Activated CD4-positive, CD25-positive, alpha-beta regulatory T cell (primary cell): Measurements from ENCODE around the gene KCNQ1.

Experiments
- DNase-seq, 4 experiments: peaks; one replicate each; lab custom pipeline; 2025; lab: John Stamatoyannopoulos, UW

The KCNQ1 gene

DNA sequence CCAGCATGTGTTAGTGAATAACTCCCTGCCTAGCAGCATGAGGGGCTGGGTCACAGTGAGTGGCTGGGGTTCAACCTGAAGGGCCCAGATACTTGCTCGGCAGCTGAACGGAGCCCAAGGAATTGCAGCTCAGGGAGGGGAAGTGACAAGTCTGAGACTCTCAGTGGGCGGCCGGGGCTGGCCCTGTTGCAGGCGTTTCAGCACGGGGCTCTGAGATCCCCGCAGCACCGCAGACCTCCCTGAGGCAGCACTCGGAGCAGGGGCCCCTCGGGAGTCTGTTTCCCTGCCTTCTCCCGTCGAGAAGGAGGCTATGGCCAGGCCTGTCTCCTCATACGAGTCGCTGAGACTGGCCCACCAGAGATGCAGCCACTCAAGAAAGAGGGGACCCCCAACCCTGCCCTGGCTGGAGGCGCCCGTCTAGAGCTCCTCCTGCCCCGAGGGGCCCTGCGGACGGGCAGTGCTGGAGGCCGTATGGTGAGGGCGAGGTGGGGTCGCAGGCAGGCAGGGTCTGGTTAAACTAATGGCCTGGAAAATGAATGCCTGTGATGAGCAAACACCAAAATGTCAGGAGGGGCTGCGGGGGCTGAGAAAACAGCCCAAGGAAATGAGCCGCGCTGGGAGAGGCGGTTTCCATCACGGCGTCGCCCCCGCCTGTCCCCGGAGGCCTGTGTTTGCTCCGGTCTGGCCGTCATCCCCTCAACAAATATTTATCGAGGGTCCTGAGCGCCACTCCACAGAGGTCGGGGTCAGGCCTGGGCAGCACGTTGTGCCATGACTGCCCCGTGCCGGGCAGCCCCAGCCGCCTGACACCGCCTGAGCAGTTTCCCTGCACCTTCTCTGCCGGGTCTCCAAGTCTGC, 35.0 kb upstream of the KCNQ1 start:
- no peak for DNase-seq

DNA sequence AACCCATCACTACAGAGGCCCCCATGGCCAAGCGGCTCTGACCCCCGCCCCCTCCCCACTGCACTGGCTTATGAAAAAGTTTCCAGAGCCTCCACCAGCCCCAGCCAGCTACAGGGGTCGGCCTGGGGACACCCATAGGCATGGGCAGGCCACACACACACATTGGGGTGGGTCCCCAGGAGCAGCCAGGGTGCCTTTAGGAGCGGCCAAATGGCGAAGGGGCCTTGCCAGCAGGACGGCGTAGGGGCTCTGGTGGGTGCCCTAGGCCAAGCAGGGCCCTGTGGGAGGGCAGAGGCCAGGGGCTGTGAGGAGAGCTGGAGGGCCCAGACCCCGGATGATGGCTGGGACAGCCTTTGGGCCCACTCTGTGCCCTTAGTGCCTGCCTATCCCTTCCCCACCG, 34.2 kb upstream of the KCNQ1 start:
- no peak for DNase-seq

DNA sequence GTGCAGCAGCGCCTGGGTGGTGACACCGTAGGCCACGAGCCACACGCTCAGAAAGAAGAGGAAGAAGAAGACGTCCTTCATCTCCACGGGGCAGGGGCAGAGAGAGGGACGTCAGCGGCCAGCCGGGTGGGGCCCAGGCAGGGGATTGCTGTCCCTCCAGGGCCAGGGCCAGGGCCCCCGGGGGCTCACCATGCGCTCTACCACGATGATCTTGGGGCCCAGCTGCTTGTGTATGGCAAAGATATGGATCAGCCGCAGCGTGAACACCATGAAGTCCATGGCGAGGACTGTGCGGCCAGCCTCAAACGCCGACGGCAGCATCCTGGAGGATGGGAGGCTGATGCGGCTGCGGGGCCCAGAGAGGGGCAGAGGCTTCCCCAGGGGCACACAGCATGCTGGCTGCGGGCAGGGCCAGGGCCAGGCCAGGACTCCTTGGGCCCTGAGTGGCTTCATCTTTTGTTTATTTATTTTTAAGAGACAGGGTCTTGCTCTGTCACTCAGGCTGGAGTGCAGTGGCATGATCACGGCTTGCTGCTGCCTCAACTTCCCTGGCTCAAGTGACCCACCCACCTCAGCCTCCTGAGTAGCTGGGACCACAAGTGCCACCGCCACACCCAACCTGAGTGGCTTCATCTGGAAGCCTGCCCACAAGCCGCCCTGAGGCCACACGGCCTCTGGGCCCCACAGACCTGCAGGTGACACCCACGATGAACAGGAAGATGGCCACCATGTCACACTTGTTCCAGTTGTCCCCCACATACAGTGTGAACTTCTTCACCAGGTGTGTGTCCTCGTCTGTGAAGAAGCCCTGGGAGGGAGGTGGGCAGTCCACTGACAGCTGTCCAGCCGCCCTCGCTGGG, 33.1 kb upstream of the KCNQ1 start:
- no peak for DNase-seq

DNA sequence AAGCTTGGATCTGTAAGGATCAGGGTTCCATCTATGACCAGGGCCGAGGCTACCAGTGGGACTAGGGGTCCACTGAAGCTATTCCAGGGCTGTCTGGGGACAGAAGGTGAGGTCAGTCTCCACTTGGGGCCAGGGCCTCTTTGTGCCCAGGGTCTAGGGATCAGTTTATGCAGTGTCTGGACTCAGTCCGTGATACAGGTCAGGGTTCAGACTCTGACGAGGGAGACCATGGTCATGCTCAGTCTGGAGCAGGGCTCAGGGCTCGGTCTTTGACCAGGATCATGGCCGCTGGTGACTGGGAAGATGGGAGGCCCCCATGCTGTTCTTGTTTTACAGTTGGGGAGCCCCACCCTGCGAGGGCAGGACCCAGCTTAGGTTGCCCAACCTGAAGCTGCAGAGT, 32.5 kb upstream of the KCNQ1 start:
- no peak for DNase-seq

DNA sequence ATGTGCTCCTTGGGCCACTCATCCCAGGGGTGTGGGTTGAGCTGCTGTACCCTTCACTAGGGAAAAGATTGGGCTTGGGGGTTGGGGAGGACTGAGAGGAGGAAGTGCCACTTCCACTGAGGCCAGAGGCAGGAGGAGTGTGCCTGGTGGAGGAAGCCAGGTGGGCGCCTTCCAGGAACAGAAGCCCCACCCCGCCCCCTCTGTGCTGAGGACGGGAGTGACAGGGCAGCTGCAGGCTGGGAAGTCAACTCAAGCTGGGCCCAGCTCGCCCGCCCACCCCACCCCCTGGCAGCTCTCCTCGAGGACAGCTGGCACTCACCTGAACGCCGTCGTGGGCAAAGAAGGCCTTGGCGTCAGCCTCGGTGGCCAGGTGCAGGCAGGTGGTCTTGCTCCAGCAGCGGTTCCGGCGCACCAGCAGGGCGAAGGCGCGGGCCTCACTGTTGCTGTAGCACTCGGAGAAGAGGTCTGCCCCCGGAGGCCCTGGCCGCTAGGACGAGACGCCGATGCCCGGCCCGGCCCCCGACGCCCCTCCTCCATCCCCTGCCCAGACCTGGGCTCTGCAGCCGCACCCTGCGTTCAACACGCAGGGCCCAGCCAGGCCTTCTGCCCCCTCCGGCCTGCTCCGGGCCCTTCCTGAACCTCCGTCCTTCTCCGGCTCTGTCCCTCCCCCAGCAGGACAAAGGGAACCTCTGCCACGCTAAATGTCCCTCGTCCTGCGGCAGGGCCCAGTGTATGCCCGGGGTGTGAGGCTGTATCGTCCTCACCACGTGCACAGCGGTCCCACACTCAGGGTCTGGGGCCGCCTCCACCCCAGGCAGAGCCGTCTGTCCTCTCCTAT, 30.8 kb upstream of the KCNQ1 start:
- DNase-seq = no peak

DNA sequence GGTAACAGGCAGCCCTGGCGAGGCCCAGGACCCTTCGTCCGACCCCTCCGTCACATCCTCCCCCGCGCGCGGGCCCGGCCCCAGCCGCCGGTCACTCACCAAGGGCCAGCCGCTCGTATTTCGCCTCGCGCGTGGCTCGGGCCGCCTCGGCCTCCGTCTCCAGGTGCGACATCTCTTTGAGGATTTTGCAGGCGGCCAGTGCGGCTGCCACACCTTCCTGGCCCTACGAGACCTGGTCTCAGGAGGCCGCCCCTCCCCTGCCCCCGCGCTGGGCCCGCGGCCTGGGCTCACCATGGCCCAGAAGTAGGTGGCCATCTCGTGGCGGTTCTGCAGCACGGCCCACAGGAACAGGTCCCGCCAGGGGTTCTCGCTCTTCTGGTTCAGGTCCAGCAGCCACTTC, 30.2 kb upstream of the KCNQ1 start:
- DNase-seq = no peak

DNA sequence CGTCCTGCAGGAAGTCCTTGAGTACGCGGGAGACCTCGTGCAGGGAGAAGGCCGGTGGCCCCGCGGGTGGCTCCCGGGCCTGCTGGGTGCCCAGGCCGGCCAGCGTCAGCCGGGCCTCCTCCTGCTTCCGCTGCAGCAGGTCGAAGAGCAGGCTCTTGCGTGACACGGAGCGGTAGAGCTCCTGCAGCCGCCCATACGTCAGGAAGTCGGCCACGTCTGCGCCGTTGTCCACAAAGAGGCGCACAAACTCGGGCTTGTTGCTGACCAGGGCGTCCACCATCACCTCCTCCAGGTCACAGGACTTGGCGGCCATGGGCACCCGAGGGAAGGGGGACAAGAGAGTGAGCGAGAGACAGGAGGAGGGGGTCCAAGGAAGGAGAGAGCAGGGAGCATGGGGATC, 29.6 kb upstream of the KCNQ1 start:
- no peak for DNase-seq

DNA sequence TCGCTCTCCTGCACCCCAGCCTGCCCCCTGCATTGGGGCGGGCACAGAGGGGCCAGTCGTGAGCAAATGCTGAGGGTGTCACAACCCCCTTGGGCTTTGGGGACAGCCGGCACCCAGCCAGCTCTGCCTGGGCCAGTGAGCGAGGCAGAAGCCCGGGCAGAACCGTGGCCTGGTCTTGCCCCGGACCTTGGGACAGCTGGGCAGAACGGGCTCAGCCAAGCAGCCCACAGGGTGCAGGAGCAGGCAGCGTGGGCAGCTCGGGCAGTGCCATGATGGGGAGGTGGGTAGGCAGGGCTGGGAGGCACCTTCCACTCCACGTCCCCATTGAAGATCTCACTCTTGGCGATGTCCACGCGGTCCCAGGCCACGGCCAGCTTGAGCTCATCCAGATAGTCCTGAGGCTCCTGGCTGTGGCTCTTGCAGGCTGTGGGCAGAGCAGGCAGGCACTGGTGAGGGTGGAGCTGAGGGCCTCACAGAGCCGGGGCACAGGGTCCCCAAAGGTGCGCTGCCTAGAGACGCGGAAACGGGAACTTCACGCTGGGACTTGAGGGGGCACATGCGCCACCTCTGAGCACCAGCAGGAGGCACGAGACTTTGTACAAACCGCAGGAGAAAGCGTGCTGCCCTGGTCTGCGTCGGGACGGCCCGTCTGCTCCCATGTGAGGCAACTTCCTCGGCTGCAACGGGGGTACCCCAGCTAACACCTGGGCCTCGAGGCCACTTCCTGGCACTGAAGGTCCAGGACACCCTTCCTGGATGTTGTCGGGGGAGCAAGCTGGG, 29.0 kb upstream of the KCNQ1 start:
- no peak for DNase-seq

DNA sequence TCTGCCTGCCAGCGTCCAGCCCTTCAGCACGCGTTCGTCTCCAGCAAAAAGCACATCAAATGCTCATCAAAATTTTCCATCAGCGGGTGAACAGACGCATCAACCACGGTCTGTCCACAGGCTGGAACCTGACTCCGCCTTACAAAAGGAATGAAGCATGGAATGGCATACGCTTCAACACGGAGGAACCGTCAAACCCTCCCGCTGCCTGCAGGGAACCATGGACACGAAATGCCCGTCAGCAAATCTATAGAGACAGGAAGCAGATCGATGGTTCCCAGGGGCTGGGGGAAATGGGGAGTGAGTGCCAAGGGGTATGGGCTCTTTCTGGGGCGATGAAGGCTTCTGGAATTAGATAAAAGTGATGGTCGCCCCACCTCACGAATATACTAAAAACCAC, 28.0 kb upstream of the KCNQ1 start:
- no peak for DNase-seq

DNA sequence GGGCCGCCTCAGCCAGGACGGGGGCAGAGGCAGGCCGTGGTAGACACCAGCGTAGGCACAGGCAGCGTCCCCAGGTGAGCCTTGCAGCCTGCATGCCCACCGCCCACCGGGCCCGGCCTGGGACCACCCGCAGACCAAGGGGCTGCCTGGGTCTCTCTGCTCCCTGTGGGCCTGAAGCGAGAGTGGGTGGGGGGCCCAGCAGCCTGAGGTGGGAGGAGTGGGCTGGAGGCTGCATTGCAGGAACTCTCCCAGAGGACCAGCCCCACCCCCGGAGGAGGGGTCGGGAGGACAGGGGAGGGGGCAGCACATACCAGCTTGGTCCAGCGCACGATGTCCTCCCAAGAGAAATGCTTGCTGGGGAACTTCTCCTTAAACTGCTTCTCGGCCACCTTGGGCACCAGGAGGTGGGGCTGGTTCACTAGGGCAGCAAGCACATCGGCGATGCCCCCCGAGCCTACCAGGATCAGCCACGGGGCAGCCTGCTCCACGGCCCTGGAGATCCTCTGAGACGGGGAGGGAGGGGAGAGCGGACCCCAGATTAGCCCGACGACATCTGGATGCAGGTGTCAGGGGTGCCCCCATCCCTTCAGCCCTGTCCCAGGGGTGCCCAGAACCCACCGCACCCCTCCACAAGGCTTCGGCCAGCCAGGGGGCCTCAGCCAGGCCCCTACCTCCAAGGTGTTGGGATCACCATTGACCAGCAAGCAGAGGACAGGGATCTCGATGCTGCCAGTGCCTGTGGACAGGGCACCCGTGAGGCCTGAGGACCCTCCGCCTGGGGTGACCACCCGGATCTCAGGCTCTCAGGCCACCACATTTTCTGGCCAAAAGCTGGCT, 26.7 kb upstream of the KCNQ1 start:
- no peak for DNase-seq

DNA sequence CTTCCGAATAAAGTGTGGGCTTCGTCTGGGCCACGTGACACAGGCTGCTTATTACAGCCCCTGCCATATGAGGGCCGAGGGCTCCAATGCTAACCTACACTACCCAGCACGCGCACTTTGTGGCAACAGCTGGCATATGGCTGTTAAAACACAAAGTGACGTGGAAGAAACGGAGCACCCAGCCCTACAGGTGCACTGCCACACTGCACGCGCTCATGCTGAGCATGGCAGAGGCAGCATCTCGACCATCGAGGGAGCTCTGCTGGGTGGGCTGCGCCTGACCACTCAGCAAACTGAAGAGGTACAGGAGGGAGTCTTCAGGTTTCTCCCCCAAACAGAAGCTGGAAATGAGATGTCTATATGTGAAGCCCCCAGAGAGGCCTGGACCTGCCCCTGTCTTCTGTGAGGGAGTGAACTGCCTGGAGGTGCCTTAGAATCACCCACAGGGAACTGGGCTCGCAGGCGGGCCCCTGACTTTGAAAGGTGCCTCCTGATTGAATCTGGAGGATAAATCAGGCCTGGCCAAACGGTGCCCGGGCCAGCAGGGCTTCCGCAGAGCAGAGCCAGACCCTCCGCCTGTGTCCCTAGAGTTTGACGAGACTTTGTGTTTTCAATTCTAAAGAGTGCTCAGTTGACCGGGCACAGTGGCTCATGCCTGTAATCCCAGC, 26.0 kb upstream of the KCNQ1 start:
- no peak for DNase-seq

DNA sequence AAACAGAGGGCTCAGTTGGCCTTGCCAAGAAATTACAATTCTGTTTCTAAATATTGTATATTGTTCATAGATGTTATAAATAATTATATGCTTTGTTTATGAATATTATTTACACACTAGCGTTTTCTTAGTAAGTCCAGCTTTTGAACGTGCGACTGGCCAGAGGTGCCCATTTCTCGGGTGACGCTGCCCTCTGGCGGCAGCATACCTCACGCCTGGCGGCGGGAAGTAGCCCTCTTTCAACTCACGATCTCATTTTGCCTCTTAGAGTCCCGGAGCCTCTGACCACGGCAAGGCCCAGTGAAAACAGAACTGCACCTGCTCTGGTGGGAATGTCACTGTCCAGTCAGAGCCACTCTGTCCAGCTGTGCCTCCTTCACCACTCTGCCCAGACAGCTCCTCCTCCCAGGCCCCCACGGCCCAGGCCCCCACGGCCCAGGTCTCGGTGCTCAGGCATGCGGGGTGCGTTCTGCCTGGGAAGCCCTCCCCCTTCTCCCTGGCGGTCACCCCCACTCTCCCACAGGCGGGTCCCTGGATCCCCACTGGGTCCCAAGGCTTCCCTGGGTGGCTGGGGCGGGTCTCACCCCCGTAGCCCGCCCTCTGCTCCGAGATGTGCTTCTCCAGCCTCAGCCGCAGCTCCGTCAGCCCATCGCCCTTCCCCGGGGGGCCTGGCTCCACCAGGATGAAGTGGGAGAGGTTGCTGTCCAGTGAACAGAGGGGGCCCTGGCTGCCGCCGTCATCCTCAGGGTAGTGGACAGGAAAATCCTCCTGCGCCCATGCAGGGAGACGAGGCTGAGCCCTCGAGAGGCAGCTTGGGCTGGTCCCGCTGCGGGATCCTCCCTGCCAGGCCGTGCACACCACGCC, 24.9 kb upstream of the KCNQ1 start:
- peak in 3 of 4 experiments; percentile 26 to 31 (median 29) for DNase-seq

DNA sequence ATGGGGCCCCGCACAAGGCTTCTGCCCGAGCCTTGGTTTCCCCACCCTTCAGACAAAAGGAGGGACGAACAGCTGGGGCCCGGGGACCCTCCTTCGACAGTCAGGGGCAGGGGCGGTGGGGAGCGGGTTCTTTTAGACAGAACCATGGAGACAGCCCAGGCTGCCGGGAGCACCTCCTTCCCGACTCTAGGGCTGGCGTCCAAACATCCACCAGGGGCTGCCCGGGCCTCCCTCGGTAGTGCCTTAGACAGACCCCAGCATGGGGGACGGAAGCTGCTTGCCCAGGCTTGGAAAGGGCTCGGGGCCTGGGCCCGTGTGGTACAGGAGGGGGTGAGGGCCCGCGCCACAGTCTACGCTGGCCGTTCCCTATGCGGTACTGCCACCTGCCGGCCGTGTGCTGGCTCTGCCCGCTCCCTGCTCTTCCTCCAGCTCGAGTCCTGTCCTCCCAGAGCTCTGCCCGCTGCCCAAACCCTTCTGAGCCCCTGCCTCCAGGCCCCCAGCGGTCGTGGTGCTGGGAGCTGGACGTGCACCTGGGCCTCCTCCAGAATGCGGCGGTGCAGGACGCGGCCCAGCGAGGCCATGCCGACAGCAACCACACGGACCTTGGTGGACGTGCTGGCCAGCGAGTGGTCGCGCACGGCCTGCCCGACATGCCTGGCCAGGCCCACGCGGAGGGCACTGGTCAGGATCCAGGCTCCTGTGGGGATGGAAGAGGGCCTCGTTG, 24.1 kb upstream of the KCNQ1 start:
- peak; percentile 44 to 61 (median 48) for DNase-seq

DNA sequence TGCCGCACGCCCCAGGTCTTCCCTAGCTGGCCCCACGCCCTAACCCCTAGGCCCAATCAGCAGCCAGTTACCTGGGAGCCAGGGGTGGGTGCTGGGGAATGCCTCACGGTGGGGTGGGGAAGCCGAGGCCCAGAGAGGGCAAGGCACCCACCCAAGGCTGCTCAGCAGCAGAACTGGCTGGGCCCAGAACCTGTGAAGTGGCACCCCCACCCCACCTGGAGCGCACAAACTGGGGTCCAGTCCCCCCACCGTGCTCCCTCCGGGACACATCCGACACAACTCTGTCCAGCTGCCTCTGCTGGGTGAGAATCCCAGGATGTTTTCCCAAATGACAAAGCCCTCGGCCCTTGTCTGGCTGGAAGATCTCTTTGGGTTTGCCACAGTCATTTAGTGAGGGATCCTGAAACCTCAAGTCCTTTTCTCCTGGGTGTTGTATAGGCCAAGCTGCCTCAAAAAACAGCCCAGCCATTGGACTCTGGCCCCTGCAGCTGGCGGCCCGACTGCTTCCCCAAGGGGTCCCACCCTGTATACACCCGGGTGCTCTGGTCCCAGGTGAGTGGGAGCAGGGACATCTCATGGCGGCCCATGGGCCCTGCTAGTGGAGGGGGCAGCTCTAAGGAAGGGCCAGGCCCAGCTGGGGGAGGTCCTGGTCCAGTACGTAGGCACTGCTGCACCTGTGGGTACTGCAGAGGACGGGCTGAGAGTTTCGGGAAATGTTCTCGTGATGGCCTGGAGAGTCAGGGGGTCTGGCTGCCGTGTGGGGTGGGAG, 23.4 kb upstream of the KCNQ1 start:
- no peak for DNase-seq

DNA sequence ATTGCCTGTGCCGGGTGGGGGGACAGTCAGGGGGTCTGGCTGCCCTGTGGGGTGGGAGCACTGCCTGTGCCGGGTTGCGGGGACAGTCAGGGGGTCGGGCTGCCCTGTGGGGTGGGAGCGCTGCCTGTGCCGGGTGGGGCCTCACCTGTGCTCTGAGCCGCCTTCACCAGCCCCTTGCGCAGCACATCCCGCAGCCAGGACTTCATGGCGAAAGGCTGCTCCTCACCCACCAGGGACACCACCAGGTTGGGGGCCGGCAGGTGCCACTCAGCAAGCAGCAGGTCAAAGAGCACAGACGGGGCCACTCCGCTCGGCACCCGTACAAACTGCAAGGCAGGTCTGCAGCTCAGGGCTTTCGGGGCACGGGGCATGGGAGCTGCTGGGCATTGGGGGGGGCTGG, 22.8 kb upstream of the KCNQ1 start:
- no peak for DNase-seq

DNA sequence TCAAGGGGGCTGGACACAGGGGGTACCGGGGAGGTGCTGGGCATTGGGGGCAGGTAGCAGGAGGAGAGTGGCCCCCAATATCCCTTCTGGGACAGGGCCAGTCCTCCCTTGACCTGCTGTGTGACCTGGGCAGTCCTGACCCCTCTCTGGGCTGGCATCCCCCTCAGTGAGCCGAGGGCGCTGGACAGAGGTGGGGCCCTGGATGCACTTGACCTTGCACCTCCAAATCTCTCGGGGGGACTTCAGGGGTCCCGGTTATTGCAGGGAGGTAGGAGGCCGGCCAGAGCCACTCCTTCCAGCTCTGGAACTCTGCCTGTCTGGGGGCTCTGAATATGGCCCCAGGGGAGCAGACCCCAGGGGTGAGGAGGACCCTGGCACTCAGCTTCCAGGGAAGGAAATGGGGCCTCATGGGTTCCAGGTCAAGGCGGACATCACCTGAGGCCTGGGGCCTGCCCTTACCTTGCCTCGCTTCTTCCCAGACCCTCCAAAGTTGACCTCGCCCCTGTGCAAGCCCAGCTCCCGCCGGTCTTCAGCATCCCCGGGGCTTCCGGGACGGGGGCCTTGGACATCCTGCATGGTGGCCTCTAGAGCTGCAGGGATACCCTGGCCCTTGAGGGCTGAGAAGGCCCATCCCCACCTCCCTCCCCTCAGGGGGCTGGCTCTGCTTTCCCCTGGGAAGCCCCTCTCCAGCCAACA, 22.2 kb upstream of the KCNQ1 start:
- no peak for DNase-seq
